ENCODE results near the gene TMEM131. TPM values are rescaled to one million over a fixed set of nuclear protein-coding genes. Genes with fewer than 3 reads are reported as not detected.

TMEM131 gene
- total and polyA plus RNA-seq, 10 of the 15 experiments (the other 5 are each of a cell fraction or from before 2014, with no cell fraction given), result 6.0 to 48.2 (median 23.2) TPM

- intact Hi-C loops (cut with micrococcal nuclease; ENCODE audit: unreplicated experiment) (no loop called here), in situ Hi-C loops (cut with MboI) (no loop called here)
- 58% methylated on average over 17 of the region's 17 CpGs for WGBS (ENCODE audit: insufficient coverage, insufficient replicate concordance, low lambda C conversion rate, missing lambda C conversion rate)
- no TSS peak for BruUV-seq (replicated peaks)
- ATAC-seq (no peak), DNase-seq (ENCODE audit: low read depth, low spot score) (no peak), FAIRE-seq (no peak)
- CTCF ChIA-PET, result interaction anchor here (0.7 to 0.9 kb wide), 2 partner anchors 12 to 555 kb away, joined by 3 read pairs; no protein-coding TSS in a partner anchor
- SMC1A ChIA-PET (ENCODE audit: uncharacterized antibody, unreplicated experiment), result no interaction called here
- RAD21 ChIA-PET (ENCODE audit: unreplicated experiment), result no interaction called here
- H3K79me2 ChIP-seq (ENCODE audit: control insufficient read depth, insufficient read depth, low read length), result no peaks in the 10 kb centered on the region
- H3K4me3 ChIP-seq, result no peak overlapping the region
- no peak overlapping the region for H3K9ac ChIP-seq (ENCODE audit: control insufficient read depth, insufficient read depth, low read length)
- no peak overlapping the region for H3K27ac ChIP-seq (ENCODE audit: control insufficient read depth, insufficient read depth)
- H2AFZ ChIP-seq (ENCODE audit: control insufficient read depth, low read depth, low read length), result no peak overlapping the region
- TF ChIP-seq NR2C2 (IDR thresholded peaks at IDR 0.05; ENCODE audit: borderline replicate concordance, control insufficient read depth, insufficient read length, low read depth), result no peak
- TF ChIP-seq SIN3A (IDR thresholded peaks at IDR 0.05; ENCODE audit: low read depth, low read length), result no peak
- TF ChIP-seq EP300 (IDR thresholded peaks at IDR 0.05; ENCODE audit: borderline replicate concordance in 1 of 2, control insufficient read depth in 1 of 2, low read depth in 2 of 2, low read length in 2 of 2), result no peak
- TF ChIP-seq EED (IDR thresholded peaks at IDR 0.05; ENCODE audit: low read depth), result no peak
- TF ChIP-seq ZNF207 (IDR thresholded peaks at IDR 0.05; ENCODE audit: borderline replicate concordance), result no peak
- TF ChIP-seq TBL1XR1 (IDR thresholded peaks at IDR 0.05; ENCODE audit: low read depth, low read length), result no peak
- no peak for TF ChIP-seq BACH1 (IDR thresholded peaks at IDR 0.05; ENCODE audit: borderline replicate concordance)
- no peak for TF ChIP-seq ETV6 (conservative IDR thresholded peaks at IDR 0.05 in 1 of 2, IDR thresholded peaks at IDR 0.05 in 1 of 2; ENCODE audit: borderline replicate concordance in 1 of 2, low read depth in 1 of 2)
- TF ChIP-seq, protein P1, sequence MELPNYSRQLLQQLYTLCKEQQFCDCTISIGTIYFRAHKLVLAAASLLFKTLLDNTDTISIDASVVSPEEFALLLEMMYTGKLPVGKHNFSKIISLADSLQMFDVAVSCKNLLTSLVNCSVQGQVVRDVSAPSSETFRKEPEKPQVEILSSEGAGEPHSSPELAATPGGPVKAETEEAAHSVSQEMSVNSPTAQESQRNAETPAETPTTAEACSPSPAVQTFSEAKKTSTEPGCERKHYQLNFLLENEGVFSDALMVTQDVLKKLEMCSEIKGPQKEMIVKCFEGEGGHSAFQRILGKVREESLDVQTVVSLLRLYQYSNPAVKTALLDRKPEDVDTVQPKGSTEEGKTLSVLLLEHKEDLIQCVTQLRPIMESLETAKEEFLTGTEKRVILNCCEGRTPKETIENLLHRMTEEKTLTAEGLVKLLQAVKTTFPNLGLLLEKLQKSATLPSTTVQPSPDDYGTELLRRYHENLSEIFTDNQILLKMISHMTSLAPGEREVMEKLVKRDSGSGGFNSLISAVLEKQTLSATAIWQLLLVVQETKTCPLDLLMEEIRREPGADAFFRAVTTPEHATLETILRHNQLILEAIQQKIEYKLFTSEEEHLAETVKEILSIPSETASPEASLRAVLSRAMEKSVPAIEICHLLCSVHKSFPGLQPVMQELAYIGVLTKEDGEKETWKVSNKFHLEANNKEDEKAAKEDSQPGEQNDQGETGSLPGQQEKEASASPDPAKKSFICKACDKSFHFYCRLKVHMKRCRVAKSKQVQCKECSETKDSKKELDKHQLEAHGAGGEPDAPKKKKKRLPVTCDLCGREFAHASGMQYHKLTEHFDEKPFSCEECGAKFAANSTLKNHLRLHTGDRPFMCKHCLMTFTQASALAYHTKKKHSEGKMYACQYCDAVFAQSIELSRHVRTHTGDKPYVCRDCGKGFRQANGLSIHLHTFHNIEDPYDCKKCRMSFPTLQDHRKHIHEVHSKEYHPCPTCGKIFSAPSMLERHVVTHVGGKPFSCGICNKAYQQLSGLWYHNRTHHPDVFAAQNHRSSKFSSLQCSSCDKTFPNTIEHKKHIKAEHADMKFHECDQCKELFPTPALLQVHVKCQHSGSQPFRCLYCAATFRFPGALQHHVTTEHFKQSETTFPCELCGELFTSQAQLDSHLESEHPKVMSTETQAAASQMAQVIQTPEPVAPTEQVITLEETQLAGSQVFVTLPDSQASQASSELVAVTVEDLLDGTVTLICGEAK (IDR thresholded peaks at IDR 0.05; ENCODE audit: borderline replicate concordance), result no peak
- no peak for TF ChIP-seq NBN (IDR thresholded peaks at IDR 0.05)
- TF ChIP-seq MXI1 (IDR thresholded peaks at IDR 0.05; ENCODE audit: low read depth, low read length), result no peak
- TF ChIP-seq HDAC2 (IDR thresholded peaks at IDR 0.05), result no peak
- TF ChIP-seq CHD1 (IDR thresholded peaks at IDR 0.05; ENCODE audit: low read depth, low read length), result no peak
- TF ChIP-seq EZH2 (IDR thresholded peaks at IDR 0.05; ENCODE audit: borderline replicate concordance, control insufficient read depth, low read depth, low read length), result no peak
- no peaks in the 10 kb centered on the region for H3K9me3 ChIP-seq (replicated peaks; ENCODE audit: control insufficient read depth, insufficient read depth, low read length)
- H3K4me1 ChIP-seq (ENCODE audit: control insufficient read depth, insufficient read depth, low read length), result peaks cover 12% of the 10 kb centered on the region; the same call in 1 of the 2 replicates
- no peak overlapping the region for H3K4me2 ChIP-seq (ENCODE audit: control insufficient read depth, insufficient read depth)
- H4K20me1 ChIP-seq (ENCODE audit: control insufficient read depth, insufficient read depth), result no peaks in the 10 kb centered on the region
- H3K36me3 ChIP-seq (ENCODE audit: control insufficient read depth in 2 of 2, insufficient read depth in 2 of 2, low read length in 1 of 2), result no peaks in the 10 kb centered on the region
- POLR2A ChIA-PET, result no interaction called here
- no peaks in the 10 kb centered on the region for H3K27me3 ChIP-seq (replicated peaks in 1 of 2; ENCODE audit: control insufficient read depth in 2 of 2, insufficient read depth in 2 of 2, low read length in 1 of 2)
Measured at GRCh38 chr2:97714084-97714949, 281.4 kb downstream of the TMEM131 start.

All from GM12878 (cell line).